ENCODE results near the gene CALHM5.

- TF ChIP-seq ZNF565 (CRISPR knock-in tag; conservative IDR thresholded peaks at IDR 0.05; ENCODE audit: low read depth) (no peak), ZNF8 (CRISPR knock-in tag; IDR thresholded peaks at IDR 0.05) (no peak)
These were observed 39.4 kb downstream of the CALHM5 start for GRCh38 chr6:116550796-116551195.

Measured in SK-N-SH treated with all-trans-retinoic acid at 6 μM for 48 hours (cell line).